ENCODE measurements around the gene B4GALT6.

DNA sequence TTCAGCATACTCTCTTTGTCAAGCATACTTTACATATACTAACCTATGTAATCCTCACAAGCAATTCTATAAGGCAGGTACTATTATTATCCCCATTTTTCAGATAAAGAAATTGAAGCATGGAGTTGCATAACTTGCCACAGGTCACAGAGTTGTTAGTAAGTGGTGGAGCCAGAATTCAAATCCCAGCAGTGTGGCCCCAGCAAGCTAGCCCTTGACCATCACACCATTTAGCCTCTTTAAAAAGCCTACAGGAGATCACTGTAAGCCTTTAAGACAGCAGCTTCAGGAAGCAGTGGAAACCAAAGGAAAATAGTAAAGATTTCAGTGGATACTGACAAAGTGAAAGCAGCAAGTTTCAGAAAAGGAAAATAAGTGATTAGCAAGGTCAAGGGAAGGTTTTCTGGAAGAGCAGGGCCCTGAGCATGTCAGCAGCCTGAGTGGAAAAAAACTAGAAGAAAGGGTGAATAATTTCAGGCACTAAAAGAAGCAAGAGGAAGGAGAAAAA lies 11.7 kb downstream of the B4GALT6 start:
- no peak for TF ChIP-seq POLR2A (IDR thresholded peaks at IDR 0.05)
- TF ChIP-seq, protein P1, sequence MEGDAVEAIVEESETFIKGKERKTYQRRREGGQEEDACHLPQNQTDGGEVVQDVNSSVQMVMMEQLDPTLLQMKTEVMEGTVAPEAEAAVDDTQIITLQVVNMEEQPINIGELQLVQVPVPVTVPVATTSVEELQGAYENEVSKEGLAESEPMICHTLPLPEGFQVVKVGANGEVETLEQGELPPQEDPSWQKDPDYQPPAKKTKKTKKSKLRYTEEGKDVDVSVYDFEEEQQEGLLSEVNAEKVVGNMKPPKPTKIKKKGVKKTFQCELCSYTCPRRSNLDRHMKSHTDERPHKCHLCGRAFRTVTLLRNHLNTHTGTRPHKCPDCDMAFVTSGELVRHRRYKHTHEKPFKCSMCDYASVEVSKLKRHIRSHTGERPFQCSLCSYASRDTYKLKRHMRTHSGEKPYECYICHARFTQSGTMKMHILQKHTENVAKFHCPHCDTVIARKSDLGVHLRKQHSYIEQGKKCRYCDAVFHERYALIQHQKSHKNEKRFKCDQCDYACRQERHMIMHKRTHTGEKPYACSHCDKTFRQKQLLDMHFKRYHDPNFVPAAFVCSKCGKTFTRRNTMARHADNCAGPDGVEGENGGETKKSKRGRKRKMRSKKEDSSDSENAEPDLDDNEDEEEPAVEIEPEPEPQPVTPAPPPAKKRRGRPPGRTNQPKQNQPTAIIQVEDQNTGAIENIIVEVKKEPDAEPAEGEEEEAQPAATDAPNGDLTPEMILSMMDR (IDR thresholded peaks at IDR 0.05): no peak
